NAMALWA (cell line): ENCODE results near the gene ATG10.
A peak's percentile ranks its signal among the peaks of the same experiment; 100 is the strongest.
"Not testable (repeated sequence)": the region's sequence is repeated elsewhere in the genome, so short reads cannot be mapped to it uniquely, and the experiment has no call there.

ENCODE experiments used
- DNase-seq: peaks from one replicate; pipeline ENCODE4 v3.0.0-alpha.2; 2015; ENCODE audit warnings: low spot score

The ATG10 gene

DNA sequence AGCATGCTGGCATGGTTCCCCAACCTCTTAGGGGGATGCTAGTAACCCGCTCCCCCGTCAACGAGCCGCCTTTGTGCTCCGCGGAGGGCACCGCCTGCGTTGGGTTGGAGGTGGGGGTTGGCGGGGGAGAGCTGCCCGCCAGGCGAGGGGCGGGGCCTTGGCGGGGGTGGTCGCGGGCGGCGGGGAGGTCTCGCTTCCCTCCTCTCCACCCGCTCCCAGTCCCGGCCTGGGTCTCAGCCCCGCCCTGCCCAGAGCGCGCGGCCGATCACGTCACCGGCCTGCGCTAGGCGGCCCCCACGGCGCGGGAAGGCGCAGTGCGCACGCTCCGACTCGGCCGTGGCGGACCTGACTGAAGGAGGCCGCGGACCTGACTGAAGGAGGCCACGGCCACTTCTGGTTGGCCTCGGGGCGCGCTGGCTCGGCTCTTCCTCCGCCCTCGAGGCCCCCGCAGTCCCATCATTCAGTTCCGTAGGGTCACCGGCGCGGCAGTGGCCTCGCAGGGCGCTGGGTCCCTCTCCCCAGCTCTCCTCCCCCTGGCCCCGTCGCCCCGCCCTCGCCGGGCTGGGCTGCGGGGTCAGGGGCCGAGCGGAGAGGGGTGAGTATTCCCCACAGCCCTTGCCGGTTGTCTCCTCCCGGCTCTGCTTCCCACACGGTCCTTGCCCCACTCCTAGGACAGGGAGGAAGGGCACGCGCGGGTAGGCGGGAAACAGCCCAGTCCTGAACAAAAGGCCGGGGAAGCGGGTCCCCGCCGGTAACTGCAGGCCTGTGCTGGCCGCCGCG, at the start of gene ATG10:
Gene ATG10 (plus strand): TSS at position 312 of the 780 bp plus-strand sequence. CDS start 15,548 bp downstream, outside the sequence.
- DNase-seq = peak; percentile 93

DNA sequence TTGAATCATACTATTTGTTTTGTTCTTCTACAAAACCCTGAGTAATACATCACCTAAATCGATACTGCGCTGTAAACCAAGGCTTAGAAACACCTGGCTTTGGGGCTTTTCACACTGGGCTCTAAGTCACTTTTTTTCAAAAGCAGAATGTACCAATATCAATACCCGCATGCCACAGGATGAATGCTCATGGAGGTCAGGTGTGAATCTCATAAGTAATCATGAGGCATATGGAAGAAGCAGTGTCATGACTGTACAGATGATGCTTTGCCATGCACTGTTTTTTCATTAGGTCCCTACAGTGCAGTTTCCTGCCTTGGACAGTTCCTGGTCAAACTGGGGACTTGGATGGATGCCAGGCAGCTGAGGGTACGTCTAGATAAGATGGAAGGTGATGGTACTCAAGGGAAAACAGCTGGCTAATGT, 49.0 kb upstream of the ATG10 start:
- no peak for DNase-seq

DNA sequence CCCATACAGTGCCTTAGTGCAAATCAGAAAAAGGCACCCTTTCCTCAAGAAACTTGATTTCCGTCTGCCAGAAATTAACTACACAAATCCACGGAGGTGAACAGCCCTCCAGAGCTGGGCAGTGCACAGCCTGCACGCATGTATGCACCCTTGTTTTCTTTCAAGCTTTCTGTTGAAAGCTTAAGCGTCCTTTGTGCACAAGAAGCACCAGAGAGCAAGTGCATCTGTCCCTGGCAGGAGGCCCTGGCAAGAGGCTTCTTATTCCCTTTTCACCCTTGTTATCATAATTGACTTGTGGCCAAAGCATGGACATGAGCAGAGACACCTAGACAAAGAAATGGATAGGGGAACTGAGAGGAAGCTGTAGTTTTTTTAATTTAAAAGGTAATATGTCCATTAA, 47.4 kb upstream of the ATG10 start:
- DNase-seq = no peak

DNA sequence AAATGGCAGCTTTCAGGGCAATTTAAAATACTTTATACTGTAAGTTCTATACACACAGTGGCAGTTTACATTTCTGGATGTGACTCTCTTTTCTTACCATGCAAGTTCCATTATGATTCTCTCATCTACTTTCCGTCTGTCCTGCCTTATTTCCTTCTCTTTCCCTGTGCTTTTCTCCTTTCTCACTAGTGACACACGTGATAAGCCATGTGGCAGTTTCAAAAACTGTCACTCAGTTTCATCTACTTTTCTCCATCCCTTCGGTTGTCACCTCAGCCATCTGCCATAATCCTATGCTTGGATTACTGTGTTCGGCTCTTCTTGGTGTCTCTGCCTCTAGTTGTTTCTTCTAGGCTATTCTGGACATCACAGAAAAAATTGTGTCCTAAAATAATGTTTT, 46.8 kb upstream of the ATG10 start:
- no peak for DNase-seq

DNA sequence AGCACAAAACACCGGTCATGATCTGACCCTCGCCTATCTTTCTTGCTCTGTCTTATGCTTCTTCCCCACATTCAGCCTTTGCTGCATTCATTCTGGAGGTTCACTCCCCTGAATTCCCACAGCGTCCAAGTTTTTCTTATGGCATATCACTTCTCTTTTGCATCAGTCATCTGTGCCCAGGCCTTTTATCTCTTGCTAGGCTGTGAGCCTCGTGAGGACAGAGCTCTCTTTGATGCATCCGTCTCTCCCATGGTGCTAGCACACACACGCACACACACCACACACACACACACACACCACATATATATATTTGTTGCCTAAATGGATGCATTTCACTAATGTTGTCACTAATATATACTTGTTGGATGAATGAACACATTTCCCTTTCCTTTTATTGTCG, 45.8 kb upstream of the ATG10 start:
- no peak for DNase-seq

DNA sequence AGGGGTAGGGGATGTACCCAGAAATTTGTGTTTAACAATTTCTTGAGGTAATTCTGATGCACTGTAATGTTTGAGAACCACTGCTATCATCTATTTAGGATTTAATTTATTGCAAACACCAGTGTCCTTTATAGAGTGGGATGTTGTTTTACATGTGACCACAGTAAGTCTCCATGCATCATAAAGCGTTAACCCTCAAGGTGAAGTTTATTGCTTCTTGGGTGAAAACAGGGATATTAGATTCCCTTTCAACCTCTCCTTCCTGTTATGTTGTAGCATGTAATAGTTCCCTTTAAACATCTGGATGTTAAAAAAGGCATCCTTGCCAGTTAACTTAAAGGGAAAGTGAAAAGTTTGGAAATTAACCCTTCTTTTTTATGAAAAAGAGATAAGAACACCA, 35.8 kb upstream of the ATG10 start:
- DNase-seq = no peak

DNA sequence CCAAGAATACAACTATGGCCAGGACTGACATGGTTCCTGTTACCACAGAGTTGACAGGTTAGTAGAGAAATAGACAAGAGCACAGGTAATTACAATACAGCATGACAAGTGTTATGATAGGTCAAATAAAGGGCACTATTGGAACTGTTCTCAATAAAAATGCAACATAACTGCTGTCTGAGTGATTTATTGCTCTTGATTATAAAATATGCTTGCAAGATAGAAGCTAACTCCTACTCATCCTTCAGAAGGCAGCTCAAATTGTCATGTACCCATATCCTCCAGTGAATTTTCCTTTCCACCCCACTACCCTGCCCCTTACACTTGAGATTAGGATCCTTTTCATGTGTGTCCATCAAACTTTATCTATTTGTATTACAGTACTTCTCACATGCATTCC, 35.1 kb upstream of the ATG10 start:
- DNase-seq = no peak

DNA sequence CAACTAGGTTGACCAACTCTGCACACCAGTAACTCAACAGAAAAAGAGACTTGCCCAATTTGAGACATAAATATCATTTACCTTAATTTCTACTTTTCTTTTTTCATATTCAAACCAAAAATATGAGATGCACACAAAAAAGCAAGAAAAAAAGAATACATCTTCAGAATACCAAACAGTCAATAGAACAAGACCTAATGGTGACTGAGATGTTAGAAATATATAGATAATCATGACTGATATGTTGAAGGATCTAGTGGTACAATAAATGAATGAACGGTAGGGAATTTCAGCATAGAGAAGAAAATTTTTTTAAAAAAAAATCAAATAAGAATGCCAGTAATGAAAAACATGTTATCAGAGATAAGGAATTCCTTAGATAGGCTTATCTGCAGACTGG, 29.1 kb upstream of the ATG10 start:
- DNase-seq = no peak

DNA sequence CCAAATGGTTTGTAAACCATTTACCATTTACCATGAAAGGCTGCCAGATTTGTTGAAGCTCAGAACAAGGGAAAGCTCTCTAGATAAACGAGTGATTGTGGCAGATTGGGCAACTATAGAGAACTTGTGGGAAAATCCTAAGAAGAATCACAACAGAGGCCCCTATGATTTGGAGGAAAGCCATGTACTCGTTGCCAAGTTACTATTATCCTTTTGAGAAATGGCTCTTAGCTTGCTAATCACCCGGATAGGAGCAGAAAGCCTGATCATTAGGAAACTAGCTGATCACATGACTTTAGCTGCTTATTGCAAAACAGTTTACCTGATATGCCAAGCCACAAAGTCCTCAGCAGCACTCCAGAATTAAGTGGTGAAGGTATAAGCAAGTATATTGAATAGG, 23.5 kb upstream of the ATG10 start:
- no peak for DNase-seq

DNA sequence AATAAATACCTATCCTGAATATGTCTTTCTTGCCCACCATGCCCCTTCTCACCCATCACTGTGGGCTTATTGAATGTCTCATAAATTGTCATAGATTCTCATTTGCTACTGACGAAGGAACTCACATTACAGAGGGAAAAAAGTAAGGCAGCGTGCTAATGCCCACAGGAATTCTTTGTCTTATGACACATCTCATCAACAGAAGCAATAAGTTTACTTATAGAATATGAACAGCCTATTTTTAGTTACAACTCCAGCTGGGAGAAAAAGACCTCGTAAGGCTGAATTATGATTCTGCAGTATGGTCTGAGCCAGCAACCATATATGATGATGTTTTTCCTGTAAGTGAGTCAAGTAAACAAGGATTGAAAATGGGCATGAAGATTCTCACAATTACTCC, 22.4 kb upstream of the ATG10 start:
- DNase-seq = no peak

DNA sequence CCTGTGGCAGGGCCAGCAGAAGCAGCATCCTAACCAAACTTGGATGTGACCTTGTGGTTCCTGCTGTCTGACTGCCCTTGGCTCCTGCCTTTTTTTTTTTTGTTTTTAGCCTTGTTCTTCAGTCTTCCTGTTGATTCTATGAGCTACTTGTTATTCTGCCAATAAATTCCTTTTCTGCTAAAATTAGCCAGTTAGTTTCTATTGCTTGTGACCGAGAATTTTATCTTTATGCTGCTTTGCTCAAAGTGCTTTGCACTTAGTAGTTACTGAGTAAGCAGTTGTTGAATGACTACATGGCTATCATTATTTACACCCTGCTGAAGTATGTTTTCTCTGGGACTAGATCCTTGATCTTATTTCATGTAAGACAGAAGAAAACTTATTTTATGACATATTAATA, 20.8 kb upstream of the ATG10 start:
- no peak for DNase-seq

DNA sequence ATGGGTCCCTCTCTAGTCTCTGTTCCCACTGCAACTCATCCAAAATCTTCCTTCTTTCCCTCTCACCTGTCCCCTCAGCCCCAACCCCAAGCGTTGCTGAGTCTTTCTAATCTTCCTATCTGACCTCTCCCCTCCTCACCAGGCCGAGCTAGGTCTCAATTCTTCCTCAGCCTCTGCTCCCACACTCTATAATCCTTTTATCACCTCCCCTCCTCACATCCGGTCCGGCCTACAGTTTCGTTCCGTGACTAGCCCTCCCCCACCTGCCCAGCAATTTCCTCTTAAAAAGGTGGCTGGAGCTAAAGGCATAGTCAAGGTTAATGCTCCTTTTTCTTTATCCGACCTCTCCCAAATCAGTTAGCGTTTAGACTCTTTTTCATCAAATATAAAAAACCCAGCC, 17.0 kb upstream of the ATG10 start:
- DNase-seq = not testable (repeated sequence)

DNA sequence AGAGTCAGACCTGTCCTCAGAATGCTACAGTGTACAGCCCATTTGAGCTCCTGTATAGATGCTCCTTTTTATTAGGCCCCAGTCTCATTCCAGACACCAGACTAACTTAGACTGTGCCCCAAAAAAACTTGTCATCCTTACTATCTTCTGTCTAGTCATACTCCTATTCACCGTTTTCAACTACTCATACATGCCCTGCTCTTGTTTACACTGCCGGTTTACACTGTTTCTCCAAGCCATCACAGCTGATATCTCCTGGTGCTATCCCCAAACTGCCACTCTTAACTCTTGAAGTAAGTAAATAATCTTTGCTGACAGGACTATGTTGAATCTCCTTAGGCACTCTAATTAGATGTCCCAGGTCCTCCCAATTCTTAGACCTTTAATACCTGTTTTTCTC, 13.7 kb upstream of the ATG10 start:
- DNase-seq = not testable (repeated sequence)

DNA sequence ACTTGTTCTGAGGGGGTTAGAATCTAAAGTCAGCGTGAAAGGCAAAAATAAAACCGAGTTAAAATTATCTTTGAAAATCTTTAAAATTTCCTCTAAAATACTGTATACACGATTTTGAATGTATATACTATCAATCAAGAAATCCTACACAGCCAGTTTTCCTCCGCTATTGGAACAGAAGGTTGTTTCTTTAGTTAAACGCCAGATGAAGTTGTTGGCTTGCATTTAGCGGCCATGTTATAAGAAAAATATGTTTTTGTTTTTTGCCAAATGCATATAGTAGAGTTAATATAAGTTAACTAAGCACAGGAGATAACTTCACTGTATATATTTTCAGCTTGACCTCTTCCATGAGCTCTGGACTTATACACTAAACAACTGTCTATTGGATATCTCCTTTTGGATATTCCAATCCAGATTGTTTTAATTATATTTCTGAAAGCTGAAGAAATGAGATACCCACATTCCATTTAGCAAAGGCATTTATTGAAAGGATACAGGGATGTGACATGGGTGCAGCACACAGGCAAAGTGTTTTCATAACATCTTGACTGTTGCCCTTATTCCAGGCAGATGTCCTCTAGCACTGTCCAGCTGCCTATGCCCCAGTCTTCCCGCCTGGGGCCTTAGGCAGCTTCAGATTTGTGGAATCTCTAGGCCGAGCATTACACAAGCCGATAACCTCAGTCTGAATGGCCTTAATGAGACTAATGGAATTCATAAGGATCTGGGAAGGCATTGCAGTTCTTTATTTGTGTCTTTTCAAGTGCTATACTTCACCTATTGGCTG, 10.0 kb upstream of the ATG10 start:
- DNase-seq = no peak

DNA sequence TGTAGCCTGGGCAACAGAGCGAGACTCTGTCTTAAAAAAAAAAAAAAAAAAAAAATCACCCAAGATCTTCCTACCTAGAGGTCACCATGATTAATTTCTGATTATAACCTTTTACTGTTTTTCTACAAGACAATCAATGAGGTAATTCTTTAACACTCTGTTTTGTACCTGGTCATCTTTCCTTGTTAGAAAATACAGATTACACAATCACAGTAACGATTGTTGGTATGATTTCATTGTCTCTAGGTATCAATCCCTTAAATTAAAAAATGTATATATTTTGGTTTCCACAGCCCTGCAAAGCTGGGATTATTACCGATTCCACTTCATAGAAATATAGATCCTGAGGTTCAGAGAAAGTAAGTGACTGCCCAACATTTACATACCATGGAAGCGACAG, 8.3 kb upstream of the ATG10 start:
- DNase-seq = no peak

DNA sequence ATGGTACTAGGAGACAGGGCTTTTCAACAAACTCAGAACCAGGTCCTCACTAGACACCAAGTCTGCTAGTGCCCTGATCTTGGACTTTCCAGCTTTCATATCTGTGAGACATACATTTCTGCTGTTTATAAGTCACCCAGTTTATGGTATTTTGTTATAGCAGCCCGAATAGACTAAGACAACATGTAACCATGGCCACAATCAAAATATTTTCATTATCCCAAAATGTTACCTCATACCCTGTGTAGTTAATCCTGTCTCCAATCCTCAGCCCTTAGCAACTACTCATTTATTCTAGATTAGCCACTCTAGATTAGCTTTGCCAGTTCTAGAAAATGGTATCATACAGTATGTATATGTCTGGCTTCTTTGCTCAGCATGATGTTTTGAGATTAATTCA, 6.3 kb upstream of the ATG10 start:
- no peak for DNase-seq

DNA sequence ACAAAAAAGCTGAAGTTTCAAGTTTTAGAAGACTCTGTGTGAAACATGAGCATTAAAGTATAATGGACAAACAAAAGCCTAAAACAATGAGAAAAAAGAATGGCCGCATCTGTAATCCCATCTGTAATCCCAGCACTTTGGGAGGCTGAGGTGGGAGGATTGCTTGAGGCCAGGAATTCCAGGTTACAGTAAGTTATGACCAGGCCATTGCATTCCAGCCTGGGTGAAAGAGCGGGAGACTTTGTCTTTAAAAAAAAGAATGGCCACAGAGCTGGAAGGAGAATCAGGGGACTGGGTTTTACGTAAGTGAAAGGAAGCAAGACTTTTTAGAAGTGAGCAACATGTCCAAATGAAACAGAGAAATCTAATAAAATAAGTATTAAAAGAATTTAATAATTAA, 2.6 kb upstream of the ATG10 start:
- DNase-seq = no peak

DNA sequence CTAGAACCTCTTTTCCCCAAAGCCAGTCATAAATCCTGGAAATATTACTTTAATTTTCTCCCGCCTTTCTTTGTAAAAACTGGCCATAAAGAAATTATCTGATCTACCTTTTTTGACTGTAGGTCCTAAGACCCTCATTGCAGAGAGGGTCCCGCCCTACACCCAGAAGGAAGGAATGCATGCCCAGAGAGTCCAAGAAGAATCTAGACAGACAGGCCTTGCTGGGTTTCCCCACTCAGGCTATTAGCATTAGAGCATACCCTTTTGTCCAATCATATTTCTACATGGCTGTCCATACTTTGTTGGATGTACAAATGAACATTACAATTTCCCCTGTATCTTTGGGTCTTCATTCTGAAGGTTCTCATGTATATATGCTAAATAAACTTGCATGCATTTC, 1.9 kb upstream of the ATG10 start:
- no peak for DNase-seq

DNA sequence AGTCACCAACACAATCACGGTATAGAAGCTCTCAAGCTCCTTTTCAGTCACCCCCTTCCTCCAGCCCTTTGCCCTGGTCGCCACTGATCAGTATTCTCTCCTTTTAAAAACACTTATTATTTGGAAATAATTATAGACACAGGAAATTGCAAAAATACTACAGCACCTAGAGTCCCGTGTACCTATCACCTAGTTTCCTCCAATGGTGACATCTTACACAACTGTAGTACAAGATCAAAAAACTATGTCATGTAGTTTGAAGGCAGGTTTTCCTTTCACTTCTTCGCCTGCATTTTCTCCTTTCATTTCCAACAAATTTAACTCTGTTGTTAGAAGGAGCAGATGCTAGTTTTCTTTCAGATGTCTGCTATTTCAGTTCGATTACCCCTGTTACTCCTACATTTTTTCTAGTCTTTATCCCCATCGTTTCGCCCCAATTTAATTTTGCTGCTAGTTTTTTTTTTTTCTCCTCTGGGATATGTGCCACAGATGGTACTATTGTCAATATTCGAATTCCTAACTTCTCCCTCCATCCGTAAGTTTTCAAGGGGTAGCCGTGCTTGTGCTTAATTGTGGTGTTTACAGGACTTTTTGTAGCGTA, 612 bp upstream of the ATG10 start:
- DNase-seq = peak; percentile 61

DNA sequence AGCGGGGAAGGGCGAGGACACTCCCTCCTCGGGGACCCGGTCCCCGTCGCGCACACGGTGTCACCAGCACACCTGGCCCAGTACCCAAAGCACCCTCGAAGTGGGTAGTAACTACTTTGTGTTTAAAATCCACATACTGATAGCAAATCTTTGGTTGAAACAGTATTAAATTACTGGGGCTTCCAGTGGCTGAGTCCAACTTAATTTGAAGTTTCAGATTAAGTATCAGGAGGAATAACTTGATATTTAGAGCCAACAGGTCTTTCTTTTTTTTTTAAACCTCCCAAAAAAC, 615 bp downstream of the ATG10 start:
- peak; percentile 62 for DNase-seq

DNA sequence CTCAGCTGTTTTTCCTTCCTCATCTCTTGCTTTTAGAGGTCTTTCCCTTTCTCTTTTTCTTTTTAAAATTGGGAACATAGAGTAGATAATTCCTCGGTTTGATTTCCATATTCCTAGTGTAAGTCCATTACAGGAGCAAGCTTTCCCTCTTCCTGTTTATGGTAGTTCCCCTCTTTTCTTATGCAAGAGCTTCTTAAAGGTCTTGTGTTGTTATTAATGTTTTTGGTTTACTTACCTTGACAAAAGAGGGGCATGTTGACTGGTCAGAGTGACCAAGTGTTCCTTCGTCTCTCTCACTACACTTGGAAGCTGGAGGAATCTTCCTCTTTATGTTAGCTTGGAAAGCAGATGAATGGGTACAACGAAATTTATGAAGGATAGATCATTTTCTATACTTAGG, 8.3 kb downstream of the ATG10 start:
- no peak for DNase-seq

DNA sequence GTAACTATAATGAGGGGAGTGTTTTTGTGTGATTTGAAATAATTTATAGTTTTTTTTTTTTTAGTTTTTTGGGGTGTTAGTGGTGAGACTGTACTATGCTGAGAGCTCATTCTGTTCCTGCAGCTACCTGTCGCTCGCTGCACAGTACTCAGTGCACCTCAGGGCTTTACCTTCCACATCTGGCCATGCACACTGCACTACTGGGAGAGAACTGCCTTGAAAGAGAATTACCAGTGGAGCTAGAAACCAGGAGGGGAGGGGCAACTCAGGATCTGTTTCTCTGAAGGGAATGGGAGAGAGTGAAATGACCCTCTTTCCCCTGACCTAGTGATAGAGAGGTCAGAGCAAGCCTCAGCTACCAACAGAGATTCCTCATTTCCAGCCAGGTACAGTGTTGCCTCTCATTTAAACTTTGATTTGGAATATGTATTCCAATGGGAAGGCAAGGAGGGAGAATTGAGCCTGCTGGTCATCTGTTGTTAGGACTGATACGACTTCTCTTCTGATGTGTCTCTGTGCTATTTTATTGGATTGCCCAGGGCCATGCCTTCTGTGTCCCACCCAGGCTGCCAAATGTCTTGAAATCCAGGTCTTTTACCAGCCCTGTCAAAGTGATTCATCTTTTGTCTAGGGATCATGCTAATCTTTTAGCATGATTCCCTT, 8.9 kb downstream of the ATG10 start:
- DNase-seq = no peak

DNA sequence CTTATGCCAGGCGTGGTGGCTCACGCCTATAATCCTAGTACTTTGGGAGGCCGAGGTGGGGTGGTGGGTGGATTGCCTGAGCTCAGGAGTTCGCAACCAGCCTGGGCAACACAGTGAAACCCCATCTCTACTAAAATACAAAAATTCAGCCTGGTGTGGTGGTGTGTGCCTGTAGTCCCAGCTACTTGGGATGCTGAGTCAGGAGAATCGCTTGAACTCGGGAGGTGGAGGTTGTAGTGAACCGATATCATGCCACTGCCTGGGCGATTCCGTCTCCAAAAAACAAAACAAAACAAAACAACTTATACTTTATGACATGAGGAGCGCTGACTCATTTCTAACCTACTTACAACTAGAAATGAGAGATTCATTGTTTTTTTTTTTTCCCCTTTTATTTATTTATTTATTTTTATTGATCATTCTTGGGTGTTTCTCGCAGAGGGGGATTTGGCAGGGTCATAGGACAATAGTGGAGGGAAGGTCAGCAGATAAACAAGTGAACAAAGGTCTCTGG, 10.4 kb downstream of the ATG10 start:
- not testable (repeated sequence) for DNase-seq
